Muscle of leg (tissue), 11 donors: Measurements from ENCODE around the gene GBP2. TPM values are rescaled to one million over a fixed set of nuclear protein-coding genes. Genes with fewer than 3 reads are reported as not detected.
"Not testable (repeated sequence)": the region's sequence is repeated elsewhere in the genome, so short reads cannot be mapped to it uniquely, and the experiment has no call there.

Experiments used
- DNase-seq: peaks from one replicate; pipeline ENCODE4 v3.0.0; 2013
- H3K27ac ChIP-seq: one replicate; pipeline ENCODE4 v1.5.1; 2013; ENCODE audit warnings: mild to moderate bottlenecking, low read length, control low read depth
- H3K27me3 ChIP-seq: one replicate; pipeline ENCODE4 v1.6.1; 2013; ENCODE audit warnings: low read length; ENCODE audit not compliant: control insufficient read depth, insufficient read depth
- H3K36me3 ChIP-seq: one replicate; pipeline ENCODE4 v1.6.1; 2013; ENCODE audit warnings: low read length; ENCODE audit not compliant: control insufficient read depth, insufficient read depth
- H3K4me1 ChIP-seq: one replicate; pipeline ENCODE4 v1.6.1; 2013; ENCODE audit warnings: low read length; ENCODE audit not compliant: control insufficient read depth, insufficient read depth
- H3K4me3 ChIP-seq: one replicate; pipeline ENCODE4 v1.5.1; 2013; ENCODE audit warnings: low read length, control low read depth
- H3K9me3 ChIP-seq: replicated peaks from 2 replicates; pipeline ENCODE4 v1.6.1; 2013; ENCODE audit warnings: low read depth, low read length; ENCODE audit not compliant: control insufficient read depth
- WGBS: methylation state at CpG from one replicate; pipeline ENCODE4 v1.1.5; 2013; ENCODE audit warnings: missing lambda C conversion rate; ENCODE audit not compliant: insufficient coverage; 5-methylcytosine and 5-hydroxymethylcytosine counted together
- polyA plus RNA-seq, 8 donors: library from polyadenylated mRNA; unstranded; fragments of 120-200 nt; gene quantifications; one replicate each; pipeline versions ENCODE4 v1.2.1 to v1.2.3, GENCODE V29; 2013; ENCODE audit warnings: inconsistent platforms in 1 of 8, low replicate concordance in 1 of 8; ENCODE audit not compliant: insufficient read length in 8 of 8, insufficient read depth in 1 of 8
- total RNA-seq: library from RNA; stranded (reverse); fragments of 120-200 nt; gene quantifications from one replicate; pipeline ENCODE4 v1.2.4, GENCODE V29; 2013

The GBP2 gene
- total and polyA plus RNA-seq, 9 donors = 0.44 to 3.5 (median 1.1) TPM

DNA sequence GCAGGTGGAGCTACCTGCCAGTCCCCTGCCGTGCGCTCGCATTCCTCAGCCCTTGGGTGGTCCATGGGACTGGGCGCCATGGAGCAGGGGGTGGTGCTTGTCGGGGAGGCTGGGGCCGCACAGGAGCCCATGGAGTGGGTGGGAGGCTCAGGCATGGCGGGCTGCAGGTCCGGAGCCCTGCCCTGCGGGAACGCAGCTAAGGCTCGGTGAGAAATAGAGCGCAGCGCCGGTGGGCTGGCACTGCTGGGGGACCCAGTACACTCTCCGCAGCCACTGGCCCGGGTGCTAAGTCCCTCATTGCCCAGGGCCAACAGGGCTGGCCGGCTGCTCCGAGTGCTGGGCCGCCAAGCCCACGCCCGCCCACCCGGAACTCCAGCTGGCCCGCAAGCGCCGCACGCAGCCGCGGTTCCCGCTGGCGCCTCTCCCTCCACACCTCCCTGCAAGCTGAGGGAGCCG, 2.1 kb upstream of the GBP2 start:
- not testable (repeated sequence) for H3K36me3 ChIP-seq, H3K9me3 ChIP-seq, DNase-seq, H3K27ac ChIP-seq, H3K4me3 ChIP-seq, H3K27me3 ChIP-seq, H3K4me1 ChIP-seq
- 98% methylated on average over 20 of the region's 31 CpGs for WGBS

DNA sequence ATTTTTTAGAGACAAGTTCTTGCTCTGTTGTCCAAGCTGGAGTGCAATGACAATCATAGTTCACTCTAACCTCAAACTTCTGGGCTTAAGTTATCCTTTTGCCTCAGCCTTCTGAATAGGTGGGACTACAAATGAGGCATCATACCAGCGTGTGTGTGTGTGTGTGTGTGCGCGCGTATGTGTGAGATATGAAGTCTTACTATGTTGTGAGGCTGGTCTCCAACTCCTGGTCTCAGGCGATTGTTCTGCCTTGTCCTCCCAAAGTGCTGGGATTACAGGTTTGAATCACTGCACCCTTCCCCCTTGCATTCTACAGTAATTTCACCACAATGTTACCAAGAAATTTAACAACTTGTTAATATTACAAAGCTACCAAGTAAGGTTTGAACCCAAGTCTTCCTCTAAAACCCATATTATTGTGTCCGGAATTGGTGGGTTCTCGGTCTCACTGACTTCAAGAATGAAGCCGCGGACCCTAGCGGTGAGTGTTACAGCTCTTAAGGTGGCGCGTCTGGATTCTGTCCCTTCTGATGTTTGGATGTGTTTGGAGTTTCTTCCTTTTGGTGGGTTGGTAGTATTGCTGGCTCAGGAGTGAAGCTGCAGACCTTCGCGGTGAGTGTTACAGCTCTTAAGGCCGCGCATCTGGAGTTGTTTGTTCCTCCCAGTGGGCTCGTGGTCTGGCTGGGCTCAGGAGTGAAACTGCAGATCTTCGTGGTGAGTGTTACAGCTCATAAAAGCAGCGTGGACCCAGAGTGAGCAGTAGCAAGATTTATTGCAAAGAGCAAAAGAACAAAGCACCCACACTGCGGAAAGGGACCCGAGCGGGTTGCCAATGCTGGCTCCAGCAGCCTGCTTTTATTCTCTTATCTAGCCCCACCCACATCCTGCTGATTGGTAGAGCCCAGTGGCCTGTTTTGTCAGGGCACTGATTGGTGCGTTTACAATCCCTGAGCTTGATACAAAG, 970 bp upstream of the GBP2 start:
- not testable (repeated sequence) for H3K4me3 ChIP-seq, H3K27me3 ChIP-seq, H3K27ac ChIP-seq, H3K4me1 ChIP-seq, H3K9me3 ChIP-seq, H3K36me3 ChIP-seq, DNase-seq
- 77% methylated on average over 9 of the region's 23 CpGs for WGBS

GRCh38 chr1:89125240-89125912, 538 bp downstream of the GBP2 start:
- Histone ChIP-seq H3K27me3 (no peaks in the 10 kb centered on the region), H3K36me3 (no peaks in the 10 kb centered on the region), H3K4me1 (no peaks in the 10 kb centered on the region), H3K9me3 (no peaks in the 10 kb centered on the region), H3K27ac (no peak overlapping the region), H3K4me3 (peak overlapping the region; percentile 2)
- no CpG with 5 or more reads among the region's 3 CpGs for WGBS
- no peak for DNase-seq

GRCh38 chr1:89121641-89122040, 4.3 kb downstream of the GBP2 start:
- Histone ChIP-seq H3K27ac (no peak overlapping the region), H3K36me3 (no peaks in the 10 kb centered on the region)

DNA sequence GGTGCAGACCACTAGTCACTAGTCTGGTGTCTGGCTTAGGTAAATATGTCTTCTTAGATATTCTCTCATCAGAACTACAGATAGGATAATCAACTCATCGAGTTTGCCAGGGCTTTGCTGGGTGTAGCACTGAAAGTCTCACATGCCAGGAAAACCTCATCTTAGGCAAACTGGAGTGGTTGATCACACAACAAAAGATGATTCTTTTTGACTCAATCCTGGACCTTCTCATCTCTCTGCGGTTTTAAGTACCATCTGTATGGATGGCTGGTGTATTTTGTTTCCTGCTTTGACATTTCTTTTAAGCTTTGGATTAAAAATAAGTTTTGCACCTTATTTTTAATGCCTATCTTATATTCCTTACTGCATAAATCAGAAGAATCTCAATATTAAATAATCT, 11.3 kb downstream of the GBP2 start:
- H3K27me3 ChIP-seq = no peaks in the 10 kb centered on the region
- no peak for DNase-seq
- H3K4me1 ChIP-seq = no peaks in the 10 kb centered on the region
- WGBS = no CpG with 5 or more reads among the region's 2 CpGs
- H3K4me3 ChIP-seq = no peak overlapping the region
- no peak overlapping the region for H3K27ac ChIP-seq
- H3K36me3 ChIP-seq = no peaks in the 10 kb centered on the region
- H3K9me3 ChIP-seq = no peaks in the 10 kb centered on the region

More at GRCh38 chr1:89121641-89122040, 4.3 kb downstream of the GBP2 start:
- Histone ChIP-seq H3K9me3 (no peaks in the 10 kb centered on the region), H3K27me3 (no peaks in the 10 kb centered on the region), H3K4me3 (no peak overlapping the region), H3K4me1 (no peaks in the 10 kb centered on the region)
- no peak for DNase-seq
- 88% methylated on average over 8 of the region's 8 CpGs for WGBS

DNA sequence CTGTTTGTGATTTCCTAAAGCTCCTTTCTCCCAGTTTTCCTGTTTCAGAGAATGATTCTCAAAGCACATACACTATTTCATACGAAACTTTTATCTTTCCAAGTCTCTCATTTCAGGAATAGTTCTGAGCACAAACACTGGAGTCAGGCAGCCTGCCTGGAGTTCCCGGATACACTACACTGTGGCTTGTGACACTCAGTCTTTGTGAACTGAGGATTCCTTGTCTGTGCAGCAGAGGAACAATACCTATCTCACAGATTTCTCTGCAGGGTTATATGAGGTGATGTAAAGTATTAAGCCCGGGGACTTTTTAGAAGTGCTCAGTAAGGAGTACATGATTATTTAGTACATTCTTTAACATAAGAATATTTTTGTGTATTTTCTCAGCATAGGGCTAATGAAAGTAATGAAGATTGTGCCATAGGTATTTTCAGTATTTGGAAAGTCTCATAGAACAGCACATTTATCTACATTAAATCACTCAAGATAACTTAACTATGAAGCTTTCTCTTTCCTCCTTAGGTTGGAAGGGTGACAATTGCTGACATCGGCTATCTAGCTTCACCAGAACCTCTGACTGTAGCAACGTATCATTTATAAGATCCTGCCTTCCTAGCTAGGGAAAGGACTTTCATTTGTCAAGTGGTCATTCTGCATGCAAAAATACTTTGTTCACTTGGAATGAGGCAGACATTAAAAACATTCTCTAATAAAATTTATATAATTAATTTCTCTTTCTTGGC, 12.9 kb downstream of the GBP2 start:
- WGBS = 50% methylated on average over 1 of the region's 5 CpGs
- Histone ChIP-seq H3K36me3 (no peaks in the 10 kb centered on the region), H3K4me3 (no peak overlapping the region), H3K27me3 (no peaks in the 10 kb centered on the region), H3K27ac (no peak overlapping the region), H3K9me3 (no peaks in the 10 kb centered on the region), H3K4me1 (no peaks in the 10 kb centered on the region)
- no peak for DNase-seq

GRCh38 chr1:89104687-89105086, 21.2 kb downstream of the GBP2 start:
- Histone ChIP-seq H3K27ac (no peak overlapping the region), H3K36me3 (no peaks in the 10 kb centered on the region), H3K9me3 (no peaks in the 10 kb centered on the region), H3K4me1 (no peaks in the 10 kb centered on the region), H3K27me3 (no peaks in the 10 kb centered on the region), H3K4me3 (no peak overlapping the region)
- no peak for DNase-seq
- 91% methylated on average over 14 of the region's 17 CpGs for WGBS

DNA sequence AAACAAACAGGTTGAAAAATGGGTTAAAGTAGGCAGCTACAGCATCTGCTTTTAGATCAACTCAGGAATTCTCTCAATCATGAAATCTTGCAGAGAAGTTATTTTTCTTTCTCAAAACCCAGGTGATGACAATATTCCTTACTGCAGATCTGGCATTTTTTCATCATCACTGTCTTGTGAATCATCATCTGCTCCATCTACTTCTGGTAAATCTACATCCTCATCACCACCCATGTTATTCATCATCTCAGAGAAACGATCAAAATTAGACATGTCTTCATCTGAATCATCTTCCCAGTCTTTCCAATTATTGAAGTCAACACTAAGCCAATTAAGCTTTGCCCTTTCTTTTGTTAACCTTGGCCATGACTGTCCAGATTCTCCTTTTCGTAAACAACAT, 21.8 kb downstream of the GBP2 start:
- Histone ChIP-seq H3K4me3 (no peak overlapping the region), H3K36me3 (no peaks in the 10 kb centered on the region), H3K9me3 (no peaks in the 10 kb centered on the region), H3K27ac (no peak overlapping the region), H3K27me3 (no peaks in the 10 kb centered on the region), H3K4me1 (no peaks in the 10 kb centered on the region)
- 100% methylated on average over 1 of the region's 2 CpGs for WGBS
- DNase-seq = no peak

DNA sequence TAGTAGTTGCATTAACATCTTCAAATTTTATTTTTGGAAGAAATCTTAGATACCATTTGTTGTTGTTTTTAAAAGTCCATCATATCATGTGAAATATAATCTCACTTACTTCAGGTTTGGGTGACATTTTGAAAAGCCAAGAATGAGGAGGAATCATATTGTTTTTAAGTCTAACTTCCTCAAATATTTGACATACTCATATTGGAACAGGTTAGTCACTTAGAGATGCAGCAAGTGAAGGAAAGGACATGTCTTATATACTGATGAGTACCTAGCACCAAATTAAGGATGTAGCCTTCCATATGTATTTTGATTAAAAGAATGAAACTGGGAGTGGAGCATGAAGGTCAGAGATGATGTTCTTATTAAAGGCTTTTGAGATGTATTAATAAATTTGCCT, 23.9 kb downstream of the GBP2 start:
- H3K4me1 ChIP-seq = no peaks in the 10 kb centered on the region
- DNase-seq = no peak
- H3K27ac ChIP-seq = no peak overlapping the region
- no peaks in the 10 kb centered on the region for H3K36me3 ChIP-seq
- H3K9me3 ChIP-seq = no peaks in the 10 kb centered on the region
- no peak overlapping the region for H3K4me3 ChIP-seq
- H3K27me3 ChIP-seq = no peaks in the 10 kb centered on the region

DNA sequence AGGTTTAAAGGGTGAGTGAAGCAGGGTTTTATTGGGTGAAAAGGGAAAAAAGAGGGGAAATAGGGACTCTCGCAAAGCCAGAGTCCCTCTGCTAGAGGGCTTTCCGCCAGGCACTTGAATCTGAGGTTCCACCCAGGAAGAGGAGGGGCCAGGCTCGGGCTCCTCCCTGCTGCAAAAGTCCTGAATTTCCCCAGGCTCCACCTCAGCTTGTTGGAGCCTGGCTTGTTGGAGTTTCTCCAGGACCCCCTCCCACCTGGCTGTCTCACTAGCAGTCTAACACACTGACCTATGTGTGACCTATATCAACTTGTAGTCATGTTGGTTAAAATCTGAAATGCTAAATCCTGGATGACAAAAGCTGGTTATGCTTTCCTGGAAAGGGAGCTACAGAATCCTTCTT, 25.5 kb downstream of the GBP2 start:
- H3K27me3 ChIP-seq = no peaks in the 10 kb centered on the region
- no peaks in the 10 kb centered on the region for H3K4me1 ChIP-seq
- H3K4me3 ChIP-seq = no peak overlapping the region
- no peaks in the 10 kb centered on the region for H3K36me3 ChIP-seq
- no peak for DNase-seq
- 100% methylated on average over 2 of the region's 3 CpGs for WGBS
- peaks cover 4% of the 10 kb centered on the region for H3K9me3 ChIP-seq
- H3K27ac ChIP-seq = no peak overlapping the region
